Measurements from ENCODE around the gene NLGN1.

NLGN1 gene

DNA sequence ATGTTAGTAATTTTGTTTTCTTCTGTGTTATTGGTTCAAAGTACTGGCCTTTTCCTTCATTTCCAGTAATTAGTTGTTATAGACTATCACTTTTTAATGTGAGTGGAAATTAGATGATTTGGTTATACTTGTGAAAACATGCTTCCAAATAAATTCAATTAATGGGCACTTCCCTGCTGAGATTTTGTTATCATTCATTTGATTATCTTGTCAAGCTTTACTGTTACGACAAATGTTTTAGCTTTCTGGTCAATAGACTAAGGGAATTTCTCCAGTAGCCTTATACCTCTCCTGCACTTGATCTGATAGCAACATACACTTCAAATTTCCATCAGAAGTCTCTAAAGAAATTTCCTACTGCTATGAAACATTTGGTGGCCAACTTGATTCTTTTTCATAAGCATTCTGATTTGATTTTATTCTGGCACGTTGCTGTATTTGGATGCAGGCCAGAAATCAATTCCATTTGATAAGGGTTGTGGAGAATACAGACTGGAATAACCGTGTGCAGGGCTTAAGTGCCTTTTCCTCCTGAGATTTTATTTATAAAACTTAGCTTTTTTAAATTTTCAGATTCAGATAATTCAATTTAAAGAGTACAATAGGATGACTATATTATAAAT is 887.8 kb downstream of the NLGN1 start:
- DNase-seq (ENCODE audit: low read depth) = no peak

DNA sequence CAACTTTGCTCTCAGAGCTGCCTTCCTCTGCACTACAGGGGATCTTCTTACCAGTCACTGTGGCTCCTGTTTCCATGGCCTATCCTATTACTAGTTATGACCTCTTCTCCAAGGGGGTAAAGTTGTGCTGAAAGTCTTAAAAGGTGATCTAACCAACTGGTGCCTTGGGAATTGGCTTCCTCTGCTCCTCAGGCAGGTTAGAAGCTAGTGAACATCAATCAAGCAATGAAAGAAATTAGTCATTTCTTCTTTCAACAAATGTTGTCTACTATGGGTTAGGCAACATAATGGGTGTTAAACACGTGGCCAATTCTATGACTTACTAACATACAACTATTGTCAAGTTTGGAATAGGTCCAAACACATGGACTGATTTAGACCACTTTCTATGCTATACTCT is 890.2 kb downstream of the NLGN1 start:
- no peak for DNase-seq (ENCODE audit: low read depth)

DNA sequence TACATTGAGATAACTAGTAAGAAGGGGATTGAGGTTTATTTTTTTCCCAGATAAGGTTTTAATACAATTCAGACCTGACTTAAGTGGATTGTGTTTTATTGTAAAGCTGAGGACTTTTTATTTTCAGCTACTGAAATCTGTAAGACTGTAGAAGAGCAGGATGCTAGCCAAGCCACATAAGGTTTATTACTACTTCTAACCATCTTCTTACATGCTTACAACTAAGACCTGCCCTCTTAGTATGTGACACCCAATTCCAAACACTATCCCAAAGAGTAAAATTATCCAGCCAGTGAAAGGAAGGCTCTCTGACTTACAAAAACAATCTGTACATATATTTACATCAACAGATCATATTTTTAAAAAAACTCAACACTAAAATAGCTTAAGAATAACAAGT is 897.1 kb downstream of the NLGN1 start:
- DNase-seq (ENCODE audit: low read depth) = no peak

DNA sequence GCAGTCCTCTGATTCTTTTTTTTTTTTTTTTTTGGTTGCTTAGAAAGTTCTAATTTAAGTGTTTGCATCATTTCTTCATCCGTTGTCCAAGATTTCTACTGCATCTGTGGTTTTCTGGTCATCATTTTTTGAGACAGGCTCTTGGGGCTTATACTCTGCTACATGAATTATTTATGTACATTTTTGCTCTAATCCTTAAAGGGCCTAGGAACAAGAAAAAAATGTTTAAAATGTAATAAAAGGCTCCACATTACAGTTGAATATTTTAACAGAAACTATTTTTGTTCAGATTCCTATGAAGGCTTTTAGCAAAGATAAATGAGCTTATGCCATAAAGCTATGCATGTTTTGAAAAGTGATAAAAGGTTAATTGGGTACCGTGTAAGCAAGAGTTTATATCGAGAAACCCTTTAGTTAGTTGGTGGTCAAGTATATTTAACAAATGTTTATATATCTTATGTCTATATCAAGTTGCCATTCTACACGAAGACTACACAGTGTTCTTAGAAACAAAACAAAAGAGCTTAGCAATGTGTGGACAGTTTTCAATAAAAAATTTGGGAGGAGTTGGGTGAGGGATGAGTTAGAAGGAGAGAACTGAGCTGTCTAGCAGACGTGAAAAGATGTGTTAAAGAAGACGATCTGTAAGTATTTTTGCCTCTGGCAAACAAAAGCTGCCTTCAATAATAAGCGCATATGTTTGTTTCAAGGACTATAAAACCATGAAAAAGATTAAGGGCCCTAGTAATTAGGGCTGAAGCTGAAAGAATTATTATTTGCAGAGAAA is 898.0 kb downstream of the NLGN1 start:
- no peak for DNase-seq (ENCODE audit: low read depth)

DNA sequence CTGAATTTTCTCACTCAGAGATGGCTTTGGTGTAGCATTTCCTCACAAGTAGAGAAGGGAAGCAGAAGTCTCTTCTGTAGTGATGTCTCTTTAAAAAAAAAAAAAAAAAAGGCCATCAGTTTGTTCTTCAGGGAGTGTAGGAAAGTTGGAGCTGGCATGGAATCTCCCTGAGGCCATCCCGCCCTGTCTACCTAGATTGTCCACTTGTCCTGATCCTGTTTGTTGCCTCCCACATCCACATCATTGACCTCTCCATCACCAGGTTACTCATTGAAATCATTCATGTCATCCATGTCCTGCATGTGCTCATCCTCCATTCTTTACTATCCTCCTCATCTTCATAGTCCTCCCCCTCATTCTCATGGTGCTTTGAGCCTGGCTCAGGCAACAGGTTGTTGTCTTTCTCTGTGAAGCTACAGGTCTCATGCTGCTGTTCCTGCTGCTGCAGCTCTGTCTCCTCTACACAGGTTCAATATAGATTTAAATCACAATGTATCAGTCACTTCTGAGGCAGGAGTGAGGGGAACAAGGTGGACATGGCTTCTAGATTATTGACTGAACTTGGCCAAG is 905.3 kb downstream of the NLGN1 start:
- DNase-seq (ENCODE audit: low read depth) = no peak

DNA sequence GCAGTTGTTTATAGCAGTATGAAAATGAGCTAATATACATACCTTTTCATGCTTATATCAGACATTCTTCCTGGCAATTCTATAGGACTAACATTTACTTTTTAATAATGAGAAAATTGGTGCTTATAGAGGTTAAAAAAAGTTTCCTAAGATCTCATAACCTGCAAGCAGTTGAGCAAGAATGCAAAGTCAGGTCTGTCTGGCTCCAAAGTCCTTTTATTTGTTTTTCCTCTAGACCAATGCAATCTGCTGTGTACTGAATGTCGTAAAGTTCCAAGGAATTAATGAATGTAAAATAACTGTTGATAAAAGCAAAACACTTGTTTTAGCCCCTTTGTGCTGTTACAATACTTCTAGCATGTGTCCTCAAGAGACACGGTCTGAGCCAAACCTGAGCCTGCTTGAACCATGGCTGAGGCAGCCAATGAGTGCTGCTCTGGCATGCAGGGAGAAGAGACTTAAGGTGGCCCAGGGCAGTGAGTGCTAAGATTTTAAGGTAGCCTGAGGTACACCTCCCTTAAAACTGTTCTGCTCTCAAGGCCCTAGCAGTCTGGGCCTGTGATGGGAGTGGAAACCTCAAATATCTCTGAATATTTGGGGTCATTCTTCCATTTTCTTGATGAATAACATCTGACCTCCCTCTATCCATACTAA is 906.5 kb downstream of the NLGN1 start:
- DNase-seq (ENCODE audit: low read depth) = no peak

DNA sequence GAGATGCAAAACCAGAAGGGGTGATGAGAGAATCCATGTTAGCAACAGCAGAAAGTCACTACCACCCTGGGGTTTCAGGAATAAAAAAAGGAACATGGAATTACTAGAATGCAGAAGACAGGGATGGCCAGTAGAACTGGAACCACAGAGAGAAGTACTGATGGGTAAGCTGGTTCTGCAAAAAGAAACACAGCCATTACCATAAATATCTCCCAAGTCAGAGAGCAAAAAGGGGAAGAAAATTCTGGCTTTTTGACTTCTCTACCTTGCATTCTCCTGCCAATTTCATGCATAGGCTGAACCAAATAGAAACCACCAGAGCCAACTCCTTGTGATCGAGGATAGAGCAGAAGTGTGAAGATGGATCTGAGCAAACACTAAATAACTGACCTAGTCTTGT is 911.2 kb downstream of the NLGN1 start:
- no peak for DNase-seq (ENCODE audit: low read depth)

DNA sequence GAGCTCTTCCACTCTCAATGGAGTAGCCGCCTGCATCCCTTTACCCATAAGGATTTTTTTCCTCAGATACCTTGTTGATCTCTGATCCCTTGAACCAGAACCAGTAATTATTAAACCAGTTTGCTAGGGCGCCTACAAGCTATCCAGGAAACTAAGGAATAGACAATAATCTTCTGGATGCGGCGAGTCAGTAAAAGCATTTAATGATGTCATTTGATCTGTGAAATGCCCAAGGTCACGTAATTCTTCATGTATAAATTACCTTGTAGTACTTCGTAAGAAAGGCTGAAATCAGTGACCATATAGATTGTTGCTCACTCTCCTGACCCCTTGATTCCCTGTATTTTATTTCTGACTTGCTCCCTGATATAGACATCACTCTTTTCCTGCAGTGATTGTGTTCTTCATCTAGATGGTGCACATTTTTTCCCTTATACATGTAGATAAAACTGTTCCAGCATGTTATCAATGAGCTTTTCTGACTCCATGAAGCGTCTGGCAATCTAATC is 913.0 kb downstream of the NLGN1 start:
- no peak for DNase-seq (ENCODE audit: low read depth)

DNA sequence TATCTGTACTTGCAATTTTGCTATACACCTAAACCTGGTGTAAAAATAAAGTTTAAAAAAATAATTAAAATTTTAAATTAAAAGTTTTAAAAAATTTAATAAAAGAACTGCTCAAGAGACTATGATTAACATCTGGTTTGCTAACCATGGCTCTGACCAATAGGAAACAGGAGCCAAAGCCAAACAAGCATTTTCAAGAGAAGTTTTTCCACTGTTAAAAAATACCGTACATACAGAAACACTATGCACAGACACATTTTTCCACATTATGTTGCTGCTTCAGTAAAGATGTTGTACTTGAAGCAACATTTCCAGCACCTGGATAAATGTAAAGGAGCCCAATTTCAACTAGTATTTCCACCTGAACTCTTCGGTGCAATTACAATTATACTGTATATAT is 917.7 kb downstream of the NLGN1 start:
- DNase-seq (ENCODE audit: low read depth) = no peak

DNA sequence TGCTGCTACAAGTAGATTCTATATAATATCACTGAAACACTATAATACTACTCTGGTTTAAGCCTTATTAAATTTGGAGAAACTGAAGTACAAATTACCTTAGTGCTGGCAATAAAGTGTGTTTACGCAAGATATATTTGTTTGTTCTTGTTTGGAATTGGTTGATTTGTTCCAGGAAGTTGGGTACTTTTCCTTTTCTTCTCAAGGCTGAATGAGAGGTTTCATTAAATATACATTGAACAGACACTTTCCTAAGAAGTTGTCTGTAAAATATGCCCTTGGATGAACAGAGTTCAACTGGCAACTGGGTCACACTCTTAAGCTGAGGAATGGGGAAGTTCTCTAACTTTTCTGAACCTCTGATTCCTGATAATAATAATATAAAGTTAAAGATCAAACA is 919.5 kb downstream of the NLGN1 start:
- DNase-seq (ENCODE audit: low read depth) = no peak

DNA sequence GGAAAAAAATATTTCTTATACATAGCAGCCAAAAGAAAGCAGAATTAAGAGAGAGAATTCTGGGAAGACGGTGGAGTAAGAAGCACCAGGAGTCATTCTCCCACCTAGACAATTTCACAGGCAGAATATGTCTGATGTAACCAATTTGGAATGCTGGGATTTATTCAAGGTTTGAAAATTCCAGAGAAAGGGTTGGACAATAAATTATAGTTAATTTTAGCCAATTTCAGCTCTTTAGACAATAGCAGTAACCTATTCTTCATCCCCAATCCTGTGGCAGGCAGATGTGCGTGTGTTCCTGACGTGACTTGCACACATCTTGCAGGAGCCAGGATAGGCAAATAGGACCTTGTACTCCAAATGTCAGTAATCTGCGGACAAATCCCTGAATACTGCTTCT is 920.6 kb downstream of the NLGN1 start:
- no peak for DNase-seq (ENCODE audit: low read depth)

DNA sequence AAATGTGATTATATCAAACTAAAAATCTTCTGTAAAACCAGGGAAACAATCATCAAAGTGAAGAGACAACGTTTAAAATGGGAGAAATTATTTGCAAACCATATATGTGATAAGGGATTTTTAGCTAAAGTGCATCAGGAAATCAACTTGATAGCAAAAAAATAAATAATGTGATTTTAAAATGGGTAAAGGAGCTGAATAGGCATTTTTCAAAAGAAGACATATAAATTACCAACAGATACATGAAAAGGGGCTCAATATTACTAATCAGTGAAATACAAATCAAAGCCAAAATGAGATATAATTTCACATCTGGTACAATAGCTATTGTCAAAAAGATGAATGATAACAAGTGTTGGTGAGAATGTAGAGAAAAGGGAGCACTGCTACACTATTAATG is 924.0 kb downstream of the NLGN1 start:
- DNase-seq (ENCODE audit: low read depth) = no peak

DNA sequence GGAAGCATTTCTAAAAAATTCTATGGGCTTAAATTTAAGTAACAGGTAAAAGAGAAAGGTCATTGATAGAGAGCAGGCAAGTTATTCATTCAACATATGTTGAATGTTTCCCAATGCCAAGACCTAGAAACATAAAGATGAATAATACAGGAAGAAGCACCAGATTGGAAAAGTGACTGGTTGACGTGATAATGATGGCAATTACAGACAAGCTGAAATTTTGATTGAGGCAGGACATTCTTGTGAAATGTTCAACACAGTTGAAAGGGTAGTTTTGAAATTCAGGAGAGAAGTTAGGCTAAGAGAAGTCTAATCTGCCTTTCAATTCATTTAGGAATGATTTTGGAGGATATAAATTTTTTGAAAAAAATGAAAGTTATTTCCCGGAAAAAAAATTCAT is 925.2 kb downstream of the NLGN1 start:
- no peak for DNase-seq (ENCODE audit: low read depth)

DNA sequence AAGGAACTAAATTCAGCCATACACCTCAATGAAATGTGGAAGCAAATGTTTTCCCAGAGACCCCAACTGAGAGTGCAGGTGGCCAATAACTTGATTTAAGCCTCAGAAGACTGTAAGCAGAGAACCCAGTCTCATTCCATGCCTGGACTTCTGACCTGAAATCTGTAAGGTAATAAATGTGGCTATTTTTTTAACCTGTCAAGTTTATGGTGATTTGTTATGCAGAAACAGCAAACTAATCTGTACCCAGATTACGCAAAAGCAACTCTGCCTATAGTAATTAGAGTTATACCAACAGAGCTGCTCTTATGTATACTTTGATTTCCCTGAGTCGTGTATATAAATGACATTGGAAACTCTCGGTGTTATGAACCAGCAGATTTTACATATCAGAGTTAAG is 927.6 kb downstream of the NLGN1 start:
- no peak for DNase-seq (ENCODE audit: low read depth)

DNA sequence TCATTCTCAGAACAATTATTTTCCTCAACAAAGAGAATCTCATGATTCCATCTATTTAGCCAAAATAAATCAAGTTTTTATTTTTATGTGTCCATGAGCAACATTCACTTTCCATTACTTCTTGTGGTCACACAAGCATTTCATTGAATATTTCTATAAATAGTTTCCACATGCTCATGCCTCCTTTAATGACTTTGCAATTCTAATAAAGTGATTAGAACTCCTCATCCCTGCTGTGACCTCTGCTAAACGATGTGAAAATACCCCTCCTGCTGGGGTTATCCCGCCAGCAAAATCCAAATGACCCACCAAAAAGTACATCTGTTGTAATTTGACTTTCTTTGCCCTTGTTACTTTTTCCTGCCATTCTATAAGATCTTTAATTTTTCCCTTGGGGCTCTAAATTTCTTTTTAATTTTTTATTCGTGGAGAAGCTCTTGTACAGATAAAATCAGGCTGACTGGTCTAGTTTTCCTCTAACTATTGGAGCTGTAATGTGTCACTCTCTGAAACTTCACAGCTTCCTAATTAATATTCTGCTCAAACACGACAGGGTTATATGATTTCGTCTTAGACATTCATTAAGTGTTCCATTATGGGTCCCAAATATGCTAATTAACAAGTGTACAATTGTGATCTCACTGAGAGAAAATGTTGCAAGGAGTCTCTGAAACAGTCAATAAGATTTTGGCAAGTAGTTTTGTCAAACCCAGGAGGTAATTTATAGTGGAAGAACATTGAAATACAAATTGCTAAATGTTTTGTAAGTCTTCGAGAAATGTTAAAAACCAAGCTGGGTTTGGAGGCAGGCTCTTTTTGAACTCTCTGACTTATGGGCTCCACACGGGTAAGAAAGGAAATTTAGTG is 928.5 kb downstream of the NLGN1 start:
- DNase-seq (ENCODE audit: low read depth) = no peak

DNA sequence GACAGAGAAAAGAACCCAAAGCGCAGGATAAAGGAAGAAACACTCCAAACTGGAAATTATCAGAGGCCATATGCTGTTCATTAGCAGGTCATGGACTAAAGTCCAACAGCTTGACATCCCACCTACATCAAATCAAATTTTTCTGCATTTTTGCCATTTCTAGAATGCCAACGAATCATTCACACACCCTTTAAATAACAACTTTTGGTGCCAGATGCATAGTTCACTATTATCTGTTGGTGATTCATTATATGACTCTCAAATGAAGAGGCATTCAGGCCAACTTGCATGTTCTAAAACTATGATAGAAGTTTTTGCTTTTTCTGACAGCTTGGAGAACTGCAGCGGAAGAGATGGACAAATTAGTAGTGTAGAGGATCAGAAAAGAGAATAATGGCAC is 931.8 kb downstream of the NLGN1 start:
- no peak for DNase-seq (ENCODE audit: low read depth)

DNA sequence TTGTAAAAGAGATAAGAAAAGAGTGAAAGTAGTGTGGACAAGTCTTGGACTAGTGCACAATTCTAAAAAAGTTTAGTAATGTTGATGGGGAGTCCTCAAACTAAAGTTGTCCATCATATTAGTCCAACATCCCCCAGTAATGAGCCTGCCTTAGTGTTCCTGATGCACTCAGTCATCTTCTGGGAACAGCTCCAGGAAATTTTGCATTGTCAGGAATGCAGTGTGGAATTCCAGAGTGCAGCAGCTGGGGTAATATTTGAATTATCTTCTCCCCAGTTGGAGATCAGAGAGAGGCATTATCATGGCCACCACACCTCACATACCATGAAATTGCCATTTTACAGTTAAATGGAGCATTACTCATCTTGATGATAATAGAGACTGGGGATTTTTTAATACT is 932.8 kb downstream of the NLGN1 start:
- no peak for DNase-seq (ENCODE audit: low read depth)

DNA sequence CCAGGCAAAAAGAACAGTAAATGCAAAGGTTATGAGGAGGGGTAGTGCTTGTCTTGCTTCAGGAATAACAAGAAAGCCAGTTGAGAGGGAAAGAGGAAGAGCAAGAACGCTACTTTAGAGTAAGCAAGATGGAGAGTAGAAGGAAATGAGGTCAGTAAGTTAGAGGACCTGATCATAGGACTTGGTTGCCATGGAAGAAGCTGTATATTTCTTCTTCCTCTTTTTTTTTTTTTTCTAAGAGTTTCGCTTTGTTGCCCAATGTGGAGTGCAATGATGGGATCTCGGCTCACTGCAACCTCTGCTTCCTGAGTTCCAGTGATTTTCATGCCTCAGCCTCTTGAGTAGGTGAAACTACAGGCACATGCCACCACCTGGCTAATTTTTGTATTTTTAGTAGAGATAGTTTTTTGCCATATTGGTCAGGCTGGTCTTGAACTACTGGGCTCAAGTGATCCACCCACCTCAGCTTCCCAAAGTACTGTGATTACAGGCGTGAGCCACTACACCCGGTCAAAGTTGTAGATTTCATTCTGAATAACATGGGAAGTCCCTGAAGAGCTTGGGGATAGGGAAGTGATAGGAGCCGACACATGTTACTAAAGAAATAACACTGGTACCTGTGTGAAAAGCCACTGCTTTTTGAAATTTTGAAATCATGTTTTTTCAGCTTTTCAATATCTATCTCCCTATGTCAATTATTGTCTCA is 933.7 kb downstream of the NLGN1 start:
- DNase-seq (ENCODE audit: low read depth) = no peak

DNA sequence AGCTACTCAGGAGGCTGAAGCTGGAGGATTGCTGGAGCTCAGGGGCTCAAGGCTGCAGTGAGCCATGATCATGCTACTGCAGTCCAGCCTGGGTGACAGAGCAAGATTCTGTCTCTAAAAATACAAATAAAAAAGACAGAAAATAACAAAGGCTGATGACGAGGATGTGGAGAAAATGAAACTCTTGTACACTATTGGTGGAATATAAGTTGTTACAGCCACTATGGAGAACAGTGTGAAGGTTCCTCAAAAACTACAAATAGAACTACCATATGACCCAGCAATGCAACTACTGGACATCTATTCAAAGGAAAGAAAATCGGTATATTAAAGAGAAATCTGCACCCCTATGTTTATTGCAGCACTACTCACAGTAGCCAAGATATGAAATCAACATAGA is 934.8 kb downstream of the NLGN1 start:
- DNase-seq (ENCODE audit: low read depth) = no peak

DNA sequence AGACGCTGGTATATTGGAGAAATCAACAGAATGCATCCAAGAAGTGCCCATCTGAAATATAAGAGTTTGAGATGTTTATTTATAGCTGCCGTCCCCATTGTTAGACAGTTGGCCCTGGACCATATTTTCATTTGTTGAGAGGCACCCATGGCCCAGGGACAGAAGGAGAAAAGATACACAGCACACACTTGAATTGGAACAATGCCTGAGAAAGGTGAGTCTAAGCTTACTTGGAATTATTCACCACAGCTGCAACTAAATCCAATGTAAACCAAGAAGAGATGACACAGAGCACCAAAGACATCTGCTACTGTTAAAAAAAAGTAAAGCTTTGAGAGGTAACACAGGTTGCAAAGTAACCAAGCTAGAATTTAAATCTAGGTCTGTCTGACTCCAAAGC is 936.1 kb downstream of the NLGN1 start:
- DNase-seq (ENCODE audit: low read depth) = no peak

DNA sequence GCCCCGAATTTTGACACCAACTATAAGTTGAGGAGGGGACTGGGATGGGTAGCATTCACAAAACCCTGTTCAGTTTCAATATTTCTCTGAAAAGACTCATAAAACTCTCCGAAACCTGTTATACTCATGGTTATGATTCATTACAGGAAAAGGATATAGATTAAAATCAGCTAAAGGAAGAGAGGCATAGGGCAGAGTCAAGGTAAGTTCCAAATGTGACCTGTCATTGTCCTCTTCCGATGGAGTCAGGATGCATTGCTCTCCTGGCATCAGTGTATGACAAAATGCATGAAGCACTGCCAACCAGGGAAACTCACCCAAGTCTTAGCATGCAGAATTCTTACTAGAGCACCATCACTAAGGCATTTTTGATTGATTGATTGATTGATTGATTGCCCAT is 936.6 kb downstream of the NLGN1 start:
- no peak for DNase-seq (ENCODE audit: low read depth)
